Endothelial cell of umbilical vein (primary cell): ENCODE results near the gene SLC38A1. TPM values are rescaled to one million over a fixed set of nuclear protein-coding genes. Genes with fewer than 3 reads are reported as not detected.

Source experiments
- BruUV-seq: library from RNA; stranded (reverse); fragments of 400-500 nt; replicated peaks from 2 replicates; lab custom pipeline; 2021; lab: Mats Ljungman, UMichigan
- CTCF ChIA-PET: fragments of 300-600, 350-600 bp; sonication (Branson Sonifier 250); formaldehyde crosslinking; loops from one replicate; lab custom pipeline; 2021; ENCODE audit warnings: antibody characterized with exemption, inconsistent platforms; lab: Charles Lee
- POLR2A ChIA-PET: fragments of 300-600, 350-600 bp; sonication (Branson Sonifier 250); formaldehyde crosslinking; loops from one replicate; lab custom pipeline; 2021; ENCODE audit warnings: antibody characterized with exemption, inconsistent platforms; lab: Charles Lee
- DNase-seq: peaks from one replicate; pipeline ENCODE4 v3.0.0-alpha.2; 2011; ENCODE audit warnings: low read depth, low spot score
- FAIRE-seq: peaks from 2 replicates; lab custom pipeline; 2011; peaks lifted over from hg19 to GRCh38; lab: Jason Lieb, UNC
- H2AFZ ChIP-seq: 2 replicates; pipeline ENCODE4 v1.6.0; 2012; ENCODE audit warnings: low read depth, low read length, control low read depth, inconsistent platforms
- H3K27ac ChIP-seq: 2 replicates; pipeline ENCODE4 v1.5.1; 2011; ENCODE audit warnings: low read depth, mild to moderate bottlenecking, control low read depth, low read length, moderate library complexity; ENCODE audit not compliant: insufficient read depth
- H3K27me3 ChIP-seq, 2 experiments: 2 replicates each; pipeline versions ENCODE4 v1.6.0 to v1.6.1; 2011; ENCODE audit warnings: low read length in 2 of 2, mixed read lengths in 1 of 2; ENCODE audit not compliant: control insufficient read depth in 2 of 2, insufficient read depth in 2 of 2
- H3K36me3 ChIP-seq, 2 experiments: 2 replicates in 1 of 2; 3 replicates in 1 of 2; pipeline ENCODE4 v1.5.1; 2011; ENCODE audit warnings: low read length in 2 of 2, mild to moderate bottlenecking in 1 of 2, moderate library complexity in 1 of 2; ENCODE audit not compliant: control insufficient read depth in 2 of 2, insufficient read depth in 2 of 2; ENCODE audit errors: extremely low read depth in 1 of 2
- H3K4me1 ChIP-seq: 3 replicates; pipeline ENCODE4 v1.5.1; 2011; ENCODE audit warnings: mild to moderate bottlenecking, low read length; ENCODE audit not compliant: control insufficient read depth, insufficient read depth; ENCODE audit errors: extremely low read depth
- H3K4me2 ChIP-seq: 2 replicates; pipeline ENCODE4 v1.6.1; 2011; ENCODE audit warnings: low read length, control low read depth, mixed read lengths; ENCODE audit not compliant: insufficient read depth
- H3K4me3 ChIP-seq, 3 experiments: fragments of 200-600 bp in 1 of 3; sonication (generic), shearing (Covaris generic) in 1 of 3; replicated peaks in 1 of 3; 2 replicates each; pipeline ENCODE4 v1.5.1; 2011 to 2016; ENCODE audit warnings: control low read depth in 3 of 3, low read length in 3 of 3, mild to moderate bottlenecking in 2 of 3, inconsistent platforms in 1 of 3, low read depth in 1 of 3, moderate library complexity in 1 of 3; ENCODE audit not compliant: insufficient read depth in 1 of 3
- H3K79me2 ChIP-seq: 2 replicates; pipeline ENCODE4 v1.6.0; 2012; ENCODE audit warnings: low read length, inconsistent platforms; ENCODE audit not compliant: control insufficient read depth, insufficient read depth
- H3K9ac ChIP-seq: replicated peaks from 2 replicates; pipeline ENCODE3; 2011; ENCODE audit warnings: low read length, control low read depth; ENCODE audit not compliant: insufficient read depth; ENCODE audit errors: extremely low read depth
- H3K9me1 ChIP-seq: replicated peaks from 3 replicates; pipeline ENCODE4 v1.6.0; 2011; ENCODE audit warnings: mild to moderate bottlenecking, low read length; ENCODE audit not compliant: control insufficient read depth, insufficient read depth; ENCODE audit errors: extremely low read depth
- H3K9me3 ChIP-seq: replicated peaks from 2 replicates; pipeline ENCODE4 v1.5.1; 2012; ENCODE audit warnings: low read length, inconsistent platforms; ENCODE audit not compliant: control insufficient read depth, insufficient read depth
- H4K20me1 ChIP-seq: replicated peaks from 2 replicates; pipeline ENCODE3; 2011; ENCODE audit warnings: mild to moderate bottlenecking, low read length; ENCODE audit not compliant: control insufficient read depth, insufficient read depth; ENCODE audit errors: extremely low read depth
- CTCF ChIP-seq, 2 donors: IDR thresholded peaks; 1 replicate in 1 of 2; 2 replicates in 1 of 2; pipeline ENCODE4 v1.5.1; 2011; ENCODE audit warnings: low read length in 2 of 2, mild to moderate bottlenecking in 2 of 2, moderate library complexity in 2 of 2, control low read depth in 1 of 2, inconsistent platforms in 1 of 2, low read depth in 1 of 2; ENCODE audit not compliant: insufficient read depth in 1 of 2; ENCODE audit errors: extremely low read depth in 1 of 2
- EZH2 ChIP-seq: IDR thresholded peaks from 2 replicates; pipeline ENCODE4 v1.6.1; 2012; ENCODE audit warnings: borderline replicate concordance, low read depth, mild to moderate bottlenecking, moderate library complexity, low read length, inconsistent platforms; ENCODE audit not compliant: severe bottlenecking
- FOS ChIP-seq: IDR thresholded peaks from 2 replicates; pipeline ENCODE4 v1.6.1; 2011; ENCODE audit warnings: mild to moderate bottlenecking, low read length, moderate library complexity, borderline replicate concordance; ENCODE audit not compliant: insufficient read depth
- GATA2 ChIP-seq: IDR thresholded peaks from 2 replicates; pipeline ENCODE4 v1.7.0; 2011; ENCODE audit warnings: low read depth, mild to moderate bottlenecking, moderate library complexity, mixed read lengths, low read length; ENCODE audit not compliant: insufficient read length, insufficient read depth
- JUN ChIP-seq: IDR thresholded peaks from 2 replicates; pipeline ENCODE4 v1.6.1; 2011; ENCODE audit warnings: borderline replicate concordance, low read depth; ENCODE audit not compliant: insufficient read length, insufficient read depth
- MAX ChIP-seq: IDR thresholded peaks from 2 replicates; pipeline ENCODE4 v1.6.1; 2011; ENCODE audit not compliant: insufficient read depth, insufficient read length
- MYC ChIP-seq: IDR thresholded peaks from one replicate; pipeline ENCODE4 v1.6.1; 2011; ENCODE audit warnings: mild to moderate bottlenecking, low read depth, low read length
- POLR2A ChIP-seq: IDR thresholded peaks from 2 replicates; pipeline ENCODE4 v1.6.1; 2012; ENCODE audit warnings: low read depth, mild to moderate bottlenecking, control low read depth, low read length
- POLR2AphosphoS5 ChIP-seq: IDR thresholded peaks from 2 replicates; pipeline ENCODE4 v1.6.1; 2012; ENCODE audit warnings: low read depth, mild to moderate bottlenecking, control low read depth, low read length, moderate library complexity; ENCODE audit not compliant: insufficient read depth
- dilution Hi-C: fragments of 300-500 bp; cut with MboI; formaldehyde crosslinking; loops from one replicate; pipeline ENCODE4 v1.15.0; 2019; ENCODE audit warnings: low sequenced_read_pairs; ENCODE audit not compliant: extremely low pct_ligation_motif_present
- intact Hi-C: fragments of 100-400 bp; cut with micrococcal nuclease; formaldehyde crosslinking; loops from one replicate; pipeline ENCODE4 v1.10.0; 2022
- polyA plus RNA-seq, 4 experiments: library from polyadenylated mRNA; depleted of rRNA in 3 of 4; stranded (reverse) in 3 of 4; unstranded in 1 of 4; fragments of >200 nt; gene quantifications; 2 replicates each; pipeline versions ENCODE4 v1.2.1 to v1.2.3, GENCODE V29; 2011 to 2012; ENCODE audit warnings: missing spikeins in 1 of 4
- total RNA-seq: library from RNA; stranded (reverse); gene quantifications from 2 replicates; pipeline ENCODE4 v1.2.3, GENCODE V29; 2021

SLC38A1 gene
- total and polyA plus RNA-seq, 2 donors (not counting 3 experiments of a cell fraction or from before 2014, with no cell fraction given): 23.6 to 86.4 TPM

GRCh38 chr12:46134205-46134811 is 134.5 kb downstream of the SLC38A1 start:
- H3K79me2 ChIP-seq: no peaks in the 10 kb centered on the region
- TF ChIP-seq JUN (no peak), MAX (no peak), MYC (no peak), EZH2 (no peak), POLR2AphosphoS5 (no peak), POLR2A (no peak), FOS (no peak), GATA2 (no peak), CTCF (IDR thresholded peaks at IDR 0.05; ENCODE audit: extremely low read depth in 1 of 2, insufficient read depth in 1 of 2, low read depth in 1 of 2, low read length in 2 of 2) (no peak)
- intact Hi-C loops (no loop called here), dilution Hi-C loops (no loop called here)
- FAIRE-seq: no peak
- H3K4me3 ChIP-seq: no peak overlapping the region
- H3K4me1 ChIP-seq: no peaks in the 10 kb centered on the region
- H3K27me3 ChIP-seq: peaks cover 18 to 52% of the 10 kb centered on the region in 2 experiments
- H2AFZ ChIP-seq: no peak overlapping the region
- POLR2A ChIA-PET: no interaction called here
- no peak for DNase-seq
- no peaks in the 10 kb centered on the region for H3K36me3 ChIP-seq
- H3K9me3 ChIP-seq: no peaks in the 10 kb centered on the region
- H3K9ac ChIP-seq: no peak overlapping the region
- H3K4me2 ChIP-seq: no peak overlapping the region
- H4K20me1 ChIP-seq: no peaks in the 10 kb centered on the region
- BruUV-seq: no TSS peak
- CTCF ChIA-PET: interaction anchor here (0.9 to 3.2 kb wide), 2 partner anchors 9 kb away, joined by 3 to 14 read pairs; no protein-coding TSS in a partner anchor
- H3K27ac ChIP-seq: no peak overlapping the region
- no peaks in the 10 kb centered on the region for H3K9me1 ChIP-seq
